Measurements from ENCODE around the gene ATG4C.

GRCh38 chr1:62826901-62827300 is 43.0 kb downstream of the ATG4C start:
- TF ChIP-seq CTCF (IDR thresholded peaks at IDR 0.05) (no peak), POLR2AphosphoS5 (IDR thresholded peaks at IDR 0.05; ENCODE audit: insufficient read depth in 1 of 2, low read depth in 1 of 2) (no peak), POLR2A (IDR thresholded peaks at IDR 0.05) (no peak)
